ENCODE measurements around the gene POM121C.
"Not testable (repeated sequence)": the region's sequence is repeated elsewhere in the genome, so short reads cannot be mapped to it uniquely, and the experiment has no call there.

POM121C gene

GRCh38 chr7:75393194-75393593 lies 92.9 kb downstream of the POM121C start:
- DNase-seq (ENCODE audit: low spot score): not testable (repeated sequence)

GRCh38 chr7:75374519-75375317 lies 111.4 kb downstream of the POM121C start:
- DNase-seq (ENCODE audit: low spot score): not testable (repeated sequence)

- not testable (repeated sequence) for DNase-seq (ENCODE audit: low spot score)
Measured at GRCh38 chr7:75374144-75374518, 112.0 kb downstream of the POM121C start.

- DNase-seq (ENCODE audit: low spot score): not testable (repeated sequence)
Measured at GRCh38 chr7:75367313-75367712, 118.8 kb downstream of the POM121C start.
